GM12874 (cell line): ENCODE measurements around the gene PPFIBP2.

Experiments used
- CTCF ChIP-seq: IDR thresholded peaks from 2 replicates; pipeline ENCODE4 v1.5.1; 2011; ENCODE audit warnings: low read depth, mild to moderate bottlenecking, control low read depth, low read length, moderate library complexity; ENCODE audit not compliant: insufficient read depth

The PPFIBP2 gene

DNA sequence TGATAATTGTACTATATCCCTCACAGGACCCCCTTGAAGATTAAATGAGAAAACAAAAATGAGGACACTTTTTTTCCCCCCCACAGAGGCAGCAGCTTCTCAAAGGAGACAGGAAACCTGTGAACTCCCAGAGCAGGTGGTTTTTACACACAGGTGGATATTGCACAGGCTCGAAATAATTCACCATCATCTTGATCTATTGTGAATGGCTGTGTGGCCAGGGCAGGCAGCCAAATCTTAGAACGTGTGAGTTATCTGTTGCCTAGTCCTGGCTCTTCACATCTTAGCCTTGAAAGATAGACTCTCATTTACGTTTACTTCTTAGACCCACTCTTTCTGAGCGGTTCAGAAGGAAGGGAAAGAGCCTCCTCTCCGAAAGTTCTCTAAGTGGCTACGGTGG, 23.5 kb downstream of the PPFIBP2 start:
- TF ChIP-seq CTCF, result no peak

DNA sequence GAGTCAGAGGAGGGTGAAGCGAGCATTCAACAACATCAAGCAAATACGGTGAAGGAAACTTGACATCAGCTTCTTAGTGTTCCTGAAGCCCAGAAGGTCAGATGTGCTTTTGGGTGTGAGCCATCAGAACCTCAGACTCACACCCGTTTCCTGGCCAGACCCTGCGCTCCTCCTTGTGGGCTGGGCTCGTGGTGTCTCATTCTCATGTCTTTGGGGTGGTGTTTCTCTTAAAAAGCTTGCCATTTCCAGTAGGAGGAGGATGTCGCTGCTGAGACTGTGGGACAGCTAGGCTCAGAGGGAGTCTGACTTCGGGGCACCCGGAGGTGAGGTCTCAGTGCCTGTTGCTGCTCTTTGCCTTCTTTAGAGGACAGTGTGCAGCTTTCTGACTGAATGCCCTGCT, 24.2 kb downstream of the PPFIBP2 start:
- no peak for TF ChIP-seq CTCF

- no peak for TF ChIP-seq CTCF
These were observed 25.0 kb downstream of the PPFIBP2 start for GRCh38 chr11:7538466-7539454.

DNA sequence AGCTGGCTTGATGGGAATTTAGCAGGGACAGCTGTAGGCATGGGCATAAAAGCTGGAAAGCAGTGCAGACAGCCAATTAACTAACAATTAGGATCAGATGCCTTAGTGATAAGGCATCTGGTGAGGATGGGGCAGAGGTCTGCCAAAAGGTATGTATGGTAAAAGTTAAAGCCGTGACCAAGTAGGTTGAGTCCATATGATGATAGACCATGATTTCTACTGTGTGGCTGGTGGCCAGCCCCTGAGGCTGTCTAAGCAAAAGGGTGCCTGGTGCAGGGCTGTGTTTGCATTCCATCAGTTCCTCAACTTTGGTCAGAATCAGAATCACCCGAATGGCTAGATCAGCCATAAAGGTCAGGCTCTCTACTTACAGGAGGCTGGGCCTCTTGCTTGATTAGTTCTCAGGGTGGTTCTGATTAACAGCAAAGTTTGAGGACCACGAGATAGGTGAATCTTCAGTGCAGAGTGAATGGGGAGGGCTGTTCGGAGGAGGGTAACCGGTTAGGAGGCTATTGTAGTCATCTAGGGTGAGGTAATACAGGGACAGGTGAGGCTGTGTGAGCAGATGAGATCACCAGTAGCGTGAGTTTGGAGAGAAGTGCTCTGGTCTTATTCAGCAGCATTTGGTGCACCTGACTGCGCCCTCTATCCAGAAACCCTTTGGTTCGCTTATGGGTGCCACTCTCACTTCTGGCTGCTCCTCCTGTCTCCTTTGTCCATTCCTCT, 27.2 kb downstream of the PPFIBP2 start:
- no peak for TF ChIP-seq CTCF

DNA sequence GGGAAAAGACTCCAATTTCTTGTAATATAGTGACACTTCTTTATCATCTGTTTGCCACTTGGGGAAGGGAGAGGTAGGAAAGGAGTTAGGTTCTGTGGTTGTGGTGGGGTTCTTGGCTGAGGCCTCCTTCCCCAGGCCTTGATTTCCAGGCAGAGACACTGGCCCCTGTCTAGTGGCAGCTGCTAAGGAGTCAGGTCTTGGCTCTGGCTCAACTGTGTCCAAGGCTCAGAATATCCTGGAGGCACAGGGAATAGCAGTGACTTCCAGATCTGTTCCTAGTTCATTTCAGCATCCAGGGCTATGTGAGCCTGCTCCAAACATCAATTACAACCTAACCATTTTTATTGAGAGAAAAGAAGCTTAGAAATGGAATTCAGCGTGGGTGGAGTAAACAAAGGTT, 29.5 kb downstream of the PPFIBP2 start:
- no peak for TF ChIP-seq CTCF

GRCh38 chr11:7544021-7544420, 30.2 kb downstream of the PPFIBP2 start:
- TF ChIP-seq CTCF, result no peak

DNA sequence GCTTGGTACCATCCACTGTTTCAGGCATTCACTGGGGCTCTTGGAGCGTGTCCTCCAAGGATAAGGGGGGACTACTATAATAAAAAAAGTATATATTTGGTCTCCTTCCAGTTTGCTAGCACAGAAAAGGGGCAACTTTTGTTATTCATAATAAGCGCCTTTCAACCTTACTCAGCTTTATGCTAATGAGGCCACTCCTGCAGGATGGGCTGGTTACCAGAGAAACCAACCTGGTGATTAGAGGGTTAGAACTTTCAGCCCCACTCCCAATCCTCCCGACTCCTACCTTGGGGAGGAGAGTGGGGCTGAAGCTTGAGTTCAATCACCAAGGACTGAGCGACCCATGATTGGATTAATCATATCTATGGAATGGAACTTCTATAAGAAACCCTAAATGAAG, 31.8 kb downstream of the PPFIBP2 start:
- no peak for TF ChIP-seq CTCF
